Measurements from ENCODE around the gene TFG. TPM values are rescaled to one million over a fixed set of nuclear protein-coding genes. Genes with fewer than 3 reads are reported as not detected.

Gene TFG
- total RNA-seq, 1 donor from 2014 or later = 64.8 TPM

- H3K27me3 ChIP-seq (ENCODE audit: control insufficient read depth, insufficient read depth, low read length) = no peaks in the 10 kb centered on the region
- FAIRE-seq = no peak
- DNase-seq (ENCODE audit: low read depth) = no peak
- no peaks in the 10 kb centered on the region for H3K36me3 ChIP-seq (ENCODE audit: control insufficient read depth, insufficient read depth, low read length)
- no peak overlapping the region for H3K4me3 ChIP-seq (ENCODE audit: low read depth, low read length)
- no peak for TF ChIP-seq CTCF (IDR thresholded peaks at IDR 0.05; ENCODE audit: insufficient read depth, low read length, severe bottlenecking)
Observed at GRCh38 chr3:100760377-100760776, 51.1 kb downstream of the TFG start.

GRCh38 chr3:100761211-100761942 is 52.1 kb downstream of the TFG start:
- TF ChIP-seq CTCF (IDR thresholded peaks at IDR 0.05; ENCODE audit: insufficient read depth, low read length, severe bottlenecking) = peak; percentile 32
- H3K4me3 ChIP-seq (ENCODE audit: low read depth, low read length) = no peak overlapping the region
- no peaks in the 10 kb centered on the region for H3K27me3 ChIP-seq (ENCODE audit: control insufficient read depth, insufficient read depth, low read length)
- DNase-seq (ENCODE audit: low read depth) = peak; percentile 10
- FAIRE-seq = no peak
- H3K36me3 ChIP-seq (ENCODE audit: control insufficient read depth, insufficient read depth, low read length) = no peaks in the 10 kb centered on the region

GRCh38 chr3:100761951-100762350 is 52.7 kb downstream of the TFG start:
- Histone ChIP-seq H3K4me3 (ENCODE audit: low read depth, low read length) (no peak overlapping the region), H3K27me3 (ENCODE audit: control insufficient read depth, insufficient read depth, low read length) (no peaks in the 10 kb centered on the region), H3K36me3 (ENCODE audit: control insufficient read depth, insufficient read depth, low read length) (no peaks in the 10 kb centered on the region)
- DNase-seq (ENCODE audit: low read depth) (no peak), FAIRE-seq (no peak)
- no peak for TF ChIP-seq CTCF (IDR thresholded peaks at IDR 0.05; ENCODE audit: insufficient read depth, low read length, severe bottlenecking)

GRCh38 chr3:100765437-100765975 is 56.2 kb downstream of the TFG start:
- Histone ChIP-seq H3K36me3 (ENCODE audit: control insufficient read depth, insufficient read depth, low read length) (no peaks in the 10 kb centered on the region), H3K4me3 (ENCODE audit: low read depth, low read length) (no peak overlapping the region), H3K27me3 (ENCODE audit: control insufficient read depth, insufficient read depth, low read length) (no peaks in the 10 kb centered on the region)
- FAIRE-seq (no peak), DNase-seq (ENCODE audit: low read depth) (no peak)
- no peak for TF ChIP-seq CTCF (IDR thresholded peaks at IDR 0.05; ENCODE audit: insufficient read depth, low read length, severe bottlenecking)

- peak; percentile 74 for DNase-seq (ENCODE audit: low read depth)
- no peak for TF ChIP-seq CTCF (IDR thresholded peaks at IDR 0.05; ENCODE audit: insufficient read depth, low read length, severe bottlenecking)
- Histone ChIP-seq H3K4me3 (ENCODE audit: low read depth, low read length) (no peak overlapping the region), H3K36me3 (ENCODE audit: control insufficient read depth, insufficient read depth, low read length) (no peaks in the 10 kb centered on the region), H3K27me3 (ENCODE audit: control insufficient read depth, insufficient read depth, low read length) (no peaks in the 10 kb centered on the region)
- no peak for FAIRE-seq
Observed at GRCh38 chr3:100766069-100766468, 56.8 kb downstream of the TFG start.
